Measurements from ENCODE around the gene ADCY6.

The ADCY6 gene

GRCh38 chr12:48788854-48789775 is at the start of gene ADCY6:
ADCY6 (minus strand) TSS chr12:48789089; CDS start chr12:48783434, 5,655 bp downstream.
- peak; percentile 19 to 20 for DNase-seq

GRCh38 chr12:48838048-48838447 is 49.2 kb upstream of the ADCY6 start:
- DNase-seq = no peak

GRCh38 chr12:48832321-48833060 is 43.6 kb upstream of the ADCY6 start:
- no peak for DNase-seq

- no peak for DNase-seq
Observed at GRCh38 chr12:48831257-48831656, 42.4 kb upstream of the ADCY6 start.

GRCh38 chr12:48828841-48829575 is 40.1 kb upstream of the ADCY6 start:
- DNase-seq = no peak

- no peak for DNase-seq
Observed at GRCh38 chr12:48828293-48828692, 39.4 kb upstream of the ADCY6 start.

- no peak for DNase-seq
Observed at GRCh38 chr12:48827513-48828096, 38.7 kb upstream of the ADCY6 start.

- DNase-seq = no peak
Observed at GRCh38 chr12:48827026-48827425, 38.1 kb upstream of the ADCY6 start.

- no peak for DNase-seq
Observed at GRCh38 chr12:48826209-48826855, 37.4 kb upstream of the ADCY6 start.

GRCh38 chr12:48824905-48825304 is 36.0 kb upstream of the ADCY6 start:
- no peak for DNase-seq

- peak; percentile 29 to 36 for DNase-seq
Observed at GRCh38 chr12:48824112-48824511, 35.2 kb upstream of the ADCY6 start.

GRCh38 chr12:48823281-48823680 is 34.4 kb upstream of the ADCY6 start:
- no peak for DNase-seq

- no peak for DNase-seq
Observed at GRCh38 chr12:48822711-48823110, 33.8 kb upstream of the ADCY6 start.

GRCh38 chr12:48822139-48822538 is 33.2 kb upstream of the ADCY6 start:
- no peak for DNase-seq

GRCh38 chr12:48819986-48820725 is 31.3 kb upstream of the ADCY6 start:
- DNase-seq = no peak

- peak; percentile 54 to 64 for DNase-seq
Observed at GRCh38 chr12:48818831-48819590, 30.1 kb upstream of the ADCY6 start.

GRCh38 chr12:48817873-48818830 is 29.3 kb upstream of the ADCY6 start, which contains the start of gene CACNB3:
CACNB3 (plus strand) TSS chr12:48818496; CDS start chr12:48818930, 434 bp downstream.
- DNase-seq = peak; percentile 83 to 89

- no peak for DNase-seq
Observed at GRCh38 chr12:48816143-48816854, 27.4 kb upstream of the ADCY6 start.

All from activated CD4-positive, alpha-beta T cell treated with anti-CD3 and anti-CD28 coated beads, Interleukin-2, amount 50 U/mL, for 48 hours (primary cell).